ENCODE results near the gene RANBP17. TPM values are rescaled to one million over a fixed set of nuclear protein-coding genes. Genes with fewer than 3 reads are reported as not detected.

Gene RANBP17
- total RNA-seq, 2 experiments from 2014 or later: not detected

- Histone ChIP-seq H3K4me1 (ENCODE audit: insufficient read depth, low read length) (no peaks in the 10 kb centered on the region), H3K27ac (ENCODE audit: low read depth in 1 of 2, low read length in 2 of 2) (no peak overlapping the region), H3K36me3 (ENCODE audit: insufficient read depth, low read length) (no peaks in the 10 kb centered on the region), H3K27me3 (ENCODE audit: control insufficient read depth in 1 of 2, insufficient read depth in 2 of 2, low read length in 2 of 2) (peaks cover 16 to 19% of the 10 kb centered on the region in 2 experiments), H3K9me3 (ENCODE audit: control insufficient read depth in 1 of 2, insufficient read depth in 1 of 2, low read length in 2 of 2) (peaks cover 18 to 26% of the 10 kb centered on the region in 2 experiments), H3K4me3 (ENCODE audit: low read length) (no peak overlapping the region)
- H3K4me3 Mint-ChIP-seq: no peak overlapping the region
- H3K27ac Mint-ChIP-seq: no peak overlapping the region
- H3K9me3 Mint-ChIP-seq: peaks cover 18% of the 10 kb centered on the region
- H3K4me1 Mint-ChIP-seq (ENCODE audit: low read depth): no peaks in the 10 kb centered on the region
- POLR2A ChIA-PET: no interaction called here
- no peak for DNase-seq
- peaks cover 60% of the 10 kb centered on the region for H3K27me3 Mint-ChIP-seq
- CTCF ChIA-PET: no interaction called here
- no peak for TF ChIP-seq CTCF (IDR thresholded peaks at IDR 0.05)
- ATAC-seq (ENCODE audit: poor library complexity): no peak
- intact Hi-C loops (cut with DNase I, micrococcal nuclease): no loop called here
- no peaks in the 10 kb centered on the region for H3K36me3 Mint-ChIP-seq (ENCODE audit: low read depth)
These were observed 776 bp upstream of the RANBP17 start for GRCh38 chr5:170860818-170861666.

GRCh38 chr5:170861667-170861916, 226 bp upstream of the RANBP17 start:
- peak in 1 of 14 experiments; percentile 2 for DNase-seq
- H3K4me1 Mint-ChIP-seq (ENCODE audit: low read depth): no peaks in the 10 kb centered on the region
- Histone ChIP-seq H3K4me3 (ENCODE audit: low read length) (no peak overlapping the region), H3K27ac (ENCODE audit: low read depth in 1 of 2, low read length in 2 of 2) (no peak overlapping the region), H3K4me1 (ENCODE audit: insufficient read depth, low read length) (no peaks in the 10 kb centered on the region), H3K9me3 (ENCODE audit: control insufficient read depth in 1 of 2, insufficient read depth in 1 of 2, low read length in 2 of 2) (peaks cover 18 to 31% of the 10 kb centered on the region in 2 experiments), H3K36me3 (ENCODE audit: insufficient read depth, low read length) (no peaks in the 10 kb centered on the region), H3K27me3 (ENCODE audit: control insufficient read depth in 1 of 2, insufficient read depth in 2 of 2, low read length in 2 of 2) (peaks cover 16 to 19% of the 10 kb centered on the region in 2 experiments)
- CTCF ChIA-PET: no interaction called here
- POLR2A ChIA-PET: no interaction called here
- TF ChIP-seq CTCF (IDR thresholded peaks at IDR 0.05): no peak
- no peaks in the 10 kb centered on the region for H3K36me3 Mint-ChIP-seq (ENCODE audit: low read depth)
- ATAC-seq (ENCODE audit: poor library complexity): no peak
- intact Hi-C loops (cut with DNase I, micrococcal nuclease): no loop called here
- peaks cover 18% of the 10 kb centered on the region for H3K9me3 Mint-ChIP-seq
- no peak overlapping the region for H3K27ac Mint-ChIP-seq
- no peak overlapping the region for H3K4me3 Mint-ChIP-seq
- peaks cover 63% of the 10 kb centered on the region for H3K27me3 Mint-ChIP-seq

- H3K36me3 ChIP-seq (ENCODE audit: insufficient read depth, low read length): no peaks in the 10 kb centered on the region
- no peak overlapping the region for H3K4me3 ChIP-seq (ENCODE audit: low read length)
- ChIA-PET POLR2A (no interaction called here), CTCF (no interaction called here)
- DNase-seq (no peak), ATAC-seq (ENCODE audit: poor library complexity) (no peak)
- Mint-ChIP-seq H3K4me1 (ENCODE audit: low read depth) (no peaks in the 10 kb centered on the region), H3K4me3 (no peak overlapping the region), H3K27ac (no peak overlapping the region), H3K36me3 (ENCODE audit: low read depth) (no peaks in the 10 kb centered on the region), H3K9me3 (peaks cover 18% of the 10 kb centered on the region), H3K27me3 (peaks cover 57% of the 10 kb centered on the region)
- H3K9me3 ChIP-seq (ENCODE audit: control insufficient read depth in 1 of 2, insufficient read depth in 1 of 2, low read length in 2 of 2): peaks cover 18 to 26% of the 10 kb centered on the region in 2 experiments
- no peak for TF ChIP-seq CTCF (IDR thresholded peaks at IDR 0.05)
- intact Hi-C loops (cut with DNase I, micrococcal nuclease): no loop called here
- H3K27me3 ChIP-seq (ENCODE audit: control insufficient read depth in 1 of 2, insufficient read depth in 2 of 2, low read length in 2 of 2): peaks cover 15 to 21% of the 10 kb centered on the region in 2 experiments
- H3K27ac ChIP-seq (ENCODE audit: low read depth in 1 of 2, low read length in 2 of 2): no peak overlapping the region
- H3K4me1 ChIP-seq (ENCODE audit: insufficient read depth, low read length): no peaks in the 10 kb centered on the region
These were observed 1.8 kb downstream of the RANBP17 start for GRCh38 chr5:170863646-170864045.

Measured in CD4-positive, alpha-beta T cell (primary cell).